K562 (cell line): ENCODE measurements around the gene SFXN3. TPM values are rescaled to one million over a fixed set of nuclear protein-coding genes. Genes with fewer than 3 reads are reported as not detected.
A peak's percentile ranks its signal among the peaks of the same experiment; 100 is the strongest.

Experiments
- BACH1 ChIP-seq: fragments of 200-800 bp; sonication (Bioruptor generic); IDR thresholded peaks from 2 replicates; pipeline ENCODE4 v1.6.1; 2016; ENCODE audit warnings: missing genetic modification characterization, missing compliant biosample characterization
- CBFA2T3 ChIP-seq: fragments of 450-650 bp; IDR thresholded peaks from 2 replicates; pipeline ENCODE4 v1.6.1; 2017
- CBX2 ChIP-seq: fragments of 200-600 bp; sonication (generic); IDR thresholded peaks from one replicate; pipeline ENCODE4 v1.6.1; 2012; ENCODE audit warnings: mild to moderate bottlenecking, low read length, inconsistent platforms; ENCODE audit not compliant: insufficient read depth, poor library complexity, severe bottlenecking
- CBX3 ChIP-seq, 2 experiments: IDR thresholded peaks; 1 replicate in 1 of 2; 2 replicates in 1 of 2; pipeline ENCODE4 v1.6.1; 2012; ENCODE audit warnings: inconsistent platforms in 2 of 2, low read length in 2 of 2, borderline replicate concordance in 1 of 2, control low read depth in 1 of 2
- CTCFL ChIP-seq: IDR thresholded peaks from 2 replicates; pipeline ENCODE4 v1.6.1; 2011; ENCODE audit warnings: borderline replicate concordance, low read depth, mild to moderate bottlenecking, moderate library complexity, low read length; ENCODE audit not compliant: insufficient read depth, poor library complexity, severe bottlenecking
- ELF2 ChIP-seq: fragments of 250-450 bp; sonication (Bioruptor Pico); IDR thresholded peaks from 2 replicates; pipeline ENCODE4 v1.5.0; 2021; ENCODE audit warnings: mild to moderate bottlenecking
- GATA2 ChIP-seq: sonication (generic); formaldehyde crosslinking; IDR thresholded peaks from 2 replicates; pipeline ENCODE4 v1.4.0; 2020; ENCODE audit warnings: mild to moderate bottlenecking, missing genetic modification reagents
- GATAD2B ChIP-seq: fragments of 450-650 bp; IDR thresholded peaks from 2 replicates; pipeline ENCODE4 v1.6.1; 2017; ENCODE audit warnings: mild to moderate bottlenecking, borderline replicate concordance
- HDAC6 ChIP-seq: IDR thresholded peaks from 2 replicates; pipeline ENCODE4 v1.6.1; 2012; ENCODE audit warnings: low read depth, mild to moderate bottlenecking, control low read depth, inconsistent platforms, low read length, moderate library complexity
- HDGF ChIP-seq: fragments of 450-650 bp; IDR thresholded peaks from 2 replicates; pipeline ENCODE4 v1.6.1; 2016
- HIVEP1 ChIP-seq: fragments of 250-450 bp; sonication (Bioruptor Pico); IDR thresholded peaks from 2 replicates; pipeline ENCODE4 v1.4.0; 2020; ENCODE audit warnings: mild to moderate bottlenecking
- MXD1 ChIP-seq: fragments of 250-450 bp; sonication (Bioruptor Pico); IDR thresholded peaks from 2 replicates; pipeline ENCODE4 v1.8.0; 2021; ENCODE audit warnings: borderline replicate concordance, mild to moderate bottlenecking, moderate library complexity; ENCODE audit not compliant: poor library complexity, severe bottlenecking
- NCOR1 ChIP-seq: fragments of 450-650 bp; IDR thresholded peaks from 2 replicates; pipeline ENCODE4 v1.6.1; 2016; ENCODE audit warnings: mild to moderate bottlenecking, moderate library complexity
- NKRF ChIP-seq: fragments of 450-650 bp; IDR thresholded peaks from 2 replicates; pipeline ENCODE4 v1.6.1; 2016; ENCODE audit warnings: borderline replicate concordance
- NR3C1 ChIP-seq: sonication (generic); formaldehyde crosslinking; IDR thresholded peaks from 2 replicates; pipeline ENCODE4 v1.8.1; 2022; ENCODE audit warnings: missing genetic modification reagents
- PML ChIP-seq: IDR thresholded peaks from 2 replicates; pipeline ENCODE4 v1.6.1; 2012; ENCODE audit warnings: low read length, inconsistent platforms
- TAF15 ChIP-seq: fragments of 200-400 bp; formaldehyde crosslinking; IDR thresholded peaks from 2 replicates; pipeline ENCODE4 v1.6.1; 2017; ENCODE audit warnings: mild to moderate bottlenecking, low read depth, low read length, moderate library complexity
- TBL1XR1 ChIP-seq, 2 experiments: IDR thresholded peaks; 2 replicates each; pipeline ENCODE4 v1.6.1; 2012; ENCODE audit warnings: improper control_type of control experiment in 2 of 2, low read length in 2 of 2, mild to moderate bottlenecking in 1 of 2
- THRB ChIP-seq: fragments of 450-650 bp; formaldehyde crosslinking; conservative IDR thresholded peaks from 2 replicates; pipeline ENCODE4 v1.4.0; 2022; ENCODE audit warnings: mild to moderate bottlenecking, missing genetic modification characterization
- ZBTB12 ChIP-seq: fragments of 250-450 bp; sonication (Bioruptor Pico); IDR thresholded peaks from 2 replicates; pipeline ENCODE4 v1.4.0; 2020
- ZNF347 ChIP-seq: fragments of 450-650 bp; formaldehyde crosslinking; IDR thresholded peaks from 2 replicates; pipeline ENCODE4 v1.4.0; 2020; ENCODE audit warnings: low read depth, mild to moderate bottlenecking, moderate library complexity
- polyA plus RNA-seq, 8 experiments: library from polyadenylated mRNA; depleted of rRNA in 4 of 8; stranded (reverse) in 5 of 8; unstranded in 3 of 8; fragments of >200 nt; fragmentation: Nextera tagmentation in 2 of 8; fragmentation: Illumina TruSeq in 1 of 8; extraction: Ambion mirVana in 2 of 8; extraction: Trizol in 1 of 8; gene quantifications; 2 replicates each; pipeline versions ENCODE4 v1.2.1 to v1.2.3, GENCODE V29; 2011 to 2014; ENCODE audit warnings: inconsistent platforms in 1 of 8, missing spikeins in 1 of 8
- total RNA-seq, 7 experiments: library from RNA; depleted of rRNA in 6 of 7; stranded (reverse); fragments of >200 nt in 6 of 7; fragmentation: Illumina TruSeq in 2 of 7; extraction: Trizol in 2 of 7; gene quantifications; 2 replicates each; pipeline versions ENCODE4 v1.2.1 to v1.2.3, GENCODE V29; 2011 to 2021; ENCODE audit warnings: low replicate concordance in 1 of 7

The SFXN3 gene
- total and polyA plus RNA-seq, 9 of the 15 experiments (the other 6 are each of a cell fraction or from before 2014, with no cell fraction given), result 0.24 to 4.6 (median 0.86) TPM

- peak; percentile 44; the same call in 1 of the 2 replicates for TF ChIP-seq NKRF
- peak; percentile 84; the same call in 1 of the 2 replicates for TF ChIP-seq HDGF
- no peak for TF ChIP-seq MXD1 (CRISPR knock-in tag)
- TF ChIP-seq NR3C1 (CRISPR knock-in tag), result no peak
- TF ChIP-seq CTCFL, result no peak
- peak; percentile 62; the same call in 1 of the 2 replicates for TF ChIP-seq THRB (CRISPR knock-in tag)
- TF ChIP-seq TAF15, result no peak
- TF ChIP-seq CBFA2T3, result 0 out of 2 replicates have a peak, but pooled peaks have one; percentile 9
- TF ChIP-seq CBX3 (IDR thresholded peaks at IDR 0.05; ENCODE audit: borderline replicate concordance in 1 of 2, low read length in 2 of 2), result peak in 1 of 2 experiments; percentile 3; a peak in 1 of 3 replicates
- no peak for TF ChIP-seq ELF2
- TF ChIP-seq HIVEP1 (CRISPR knock-in tag), result no peak
- no peak for TF ChIP-seq PML
- no peak for TF ChIP-seq ZNF347 (CRISPR knock-in tag)
- no peak for TF ChIP-seq GATA2 (CRISPR knock-in tag)
- TF ChIP-seq TBL1XR1 (IDR thresholded peaks at IDR 0.05; ENCODE audit: low read length in 2 of 2), result no peak
- no peak for TF ChIP-seq BACH1
- TF ChIP-seq GATAD2B, result no peak
- TF ChIP-seq ZBTB12, result no peak
- no peak for TF ChIP-seq HDAC6
- no peak for TF ChIP-seq CBX2
- no peak for TF ChIP-seq NCOR1
These were observed 32.6 kb upstream of the SFXN3 start (continued) for GRCh38 chr10:100998183-100998990.
